Right renal pelvis (tissue), 4 donors: ENCODE data around the gene ABLIM2. TPM values are rescaled to one million over a fixed set of nuclear protein-coding genes. Genes with fewer than 3 reads are reported as not detected.
A peak's percentile ranks its signal among the peaks of the same experiment; 100 is the strongest.

Experiments
- DNase-seq, 4 donors: peaks; one replicate each; pipeline ENCODE4 v3.0.0-alpha.2; 2013; ENCODE audit warnings: low read depth in 4 of 4, low spot score in 3 of 4, missing footprints in 1 of 4
- polyA plus RNA-seq, 4 donors: library from polyadenylated mRNA; unstranded; fragments of 120-200 nt; gene quantifications; one replicate each; pipeline ENCODE4 v1.2.1, GENCODE V29; 2013; ENCODE audit not compliant: insufficient read length in 4 of 4

Gene ABLIM2
- polyA plus RNA-seq, 4 donors, result 6.4 to 7.6 (median 7.5) TPM

DNA sequence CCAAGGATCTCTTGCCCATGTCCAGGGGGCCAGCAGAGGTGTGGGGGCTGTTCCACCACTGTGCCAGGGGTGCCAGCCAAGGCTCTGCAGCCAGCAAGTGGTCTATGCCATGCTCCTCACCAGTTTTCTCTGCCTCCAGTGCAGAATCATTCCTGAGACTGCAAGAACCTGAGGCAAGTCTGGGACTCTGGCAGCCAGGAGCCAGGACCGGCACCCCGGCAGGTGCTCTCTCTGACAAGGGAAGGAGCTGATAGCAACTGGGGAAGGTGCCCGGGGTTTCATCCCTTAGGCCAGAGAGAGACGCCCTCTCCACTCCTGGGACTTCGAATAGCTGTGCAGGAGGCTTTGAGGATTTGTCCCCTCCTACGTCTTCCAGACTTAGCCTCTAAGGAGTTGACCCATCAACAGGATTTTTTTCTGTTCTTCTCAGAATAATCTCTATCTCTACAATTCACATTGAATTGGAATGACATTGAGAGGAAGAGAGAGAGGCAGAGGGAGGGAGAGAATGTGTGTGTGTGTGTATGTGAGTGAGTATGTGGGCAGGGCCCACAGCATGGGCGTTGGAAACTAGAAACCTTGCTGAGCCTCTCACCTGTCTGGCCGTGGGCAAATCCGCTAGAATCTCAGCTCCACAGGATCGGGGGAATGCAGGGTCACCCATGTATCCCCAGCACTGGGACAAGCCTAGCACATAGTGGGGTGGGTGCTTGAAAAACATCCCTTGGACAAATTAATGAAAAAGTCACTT, 144.5 kb downstream of the ABLIM2 start:
- DNase-seq, result no peak

- no peak for DNase-seq
Observed at GRCh38 chr4:8012517-8012916, 146.1 kb downstream of the ABLIM2 start.

DNA sequence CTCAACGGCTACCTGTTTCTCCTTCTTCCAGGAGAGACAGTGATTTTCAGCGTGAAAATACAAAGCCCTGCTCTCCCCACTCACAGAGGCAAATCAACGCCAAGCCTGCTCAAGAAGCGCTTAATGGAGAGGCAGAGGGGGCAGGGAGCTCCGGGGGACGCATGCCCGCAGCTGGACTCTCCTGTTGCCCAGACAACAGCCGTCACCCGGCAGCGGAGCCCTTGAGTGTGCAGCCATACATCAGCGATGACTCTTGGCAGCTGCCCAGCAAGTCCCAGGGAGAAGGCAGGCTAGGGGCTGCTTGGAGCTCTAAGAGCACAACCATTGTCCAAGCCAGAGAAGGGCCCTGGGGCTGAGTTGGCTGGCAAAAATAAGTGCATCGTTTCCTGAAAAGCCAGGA, 148.0 kb downstream of the ABLIM2 start:
- peak; percentile 83 to 96 (median 94) for DNase-seq

DNA sequence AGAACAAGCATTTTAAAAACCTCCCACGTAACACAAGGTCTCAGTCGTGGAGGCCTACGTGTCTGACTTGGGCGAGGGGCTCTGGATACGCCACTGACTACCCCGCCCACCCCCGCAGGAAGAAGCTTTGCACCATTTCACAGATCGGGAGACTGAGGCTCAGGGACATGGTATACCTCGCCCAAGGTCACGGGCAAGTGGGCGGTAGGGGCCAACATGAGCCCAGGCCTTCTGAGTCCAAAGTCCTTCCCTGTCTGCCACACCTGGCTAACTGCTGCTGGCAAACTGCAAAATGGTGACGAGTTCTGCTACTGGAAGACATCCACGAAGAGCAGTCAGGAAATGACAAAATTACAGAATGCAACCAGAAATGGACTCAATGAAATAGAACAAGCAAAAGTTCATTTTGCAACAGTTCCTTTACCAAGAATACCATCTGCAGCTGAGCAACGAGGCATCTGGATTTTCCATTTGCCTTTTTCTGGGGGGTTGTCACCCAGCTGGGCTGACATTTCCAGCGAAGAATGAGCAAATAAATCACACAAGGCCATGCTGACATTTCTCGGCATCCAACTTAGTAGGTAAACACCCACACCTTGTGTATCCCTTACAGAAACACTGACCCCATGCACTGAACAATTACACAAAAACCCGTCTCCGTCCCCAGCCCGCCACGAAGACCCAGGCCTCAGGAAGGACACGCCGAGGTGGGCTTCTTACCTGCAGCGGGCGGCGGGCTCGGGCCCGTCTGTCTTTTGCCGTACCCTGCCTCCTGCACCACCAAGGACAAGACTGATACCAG, 148.7 kb downstream of the ABLIM2 start:
- no peak for DNase-seq

GRCh38 chr4:8009097-8009496, 149.5 kb downstream of the ABLIM2 start:
- DNase-seq, result no peak

DNA sequence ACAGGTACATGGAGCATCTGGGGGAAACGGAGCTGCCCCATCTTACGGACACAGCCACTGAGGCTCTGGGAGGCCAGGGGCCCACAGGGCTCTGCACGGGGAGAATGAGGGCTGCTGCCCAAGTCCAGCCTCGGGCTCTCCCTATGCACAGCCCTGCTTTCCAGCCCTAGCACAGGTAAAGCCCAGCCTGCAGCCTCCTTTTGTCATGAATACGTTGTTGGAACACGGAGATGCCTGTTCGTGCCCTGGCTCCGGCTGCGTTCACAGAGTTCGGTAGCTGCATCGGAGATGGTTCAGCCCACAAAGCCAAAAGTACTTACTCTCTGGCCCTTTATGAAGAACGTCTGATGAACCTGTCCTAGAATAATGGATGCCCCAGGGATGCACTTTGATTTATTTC, 150.2 kb downstream of the ABLIM2 start:
- no peak for DNase-seq

GRCh38 chr4:8007581-8007980, 151.0 kb downstream of the ABLIM2 start:
- DNase-seq, result no peak

GRCh38 chr4:8006471-8006870, 152.1 kb downstream of the ABLIM2 start:
- DNase-seq, result no peak

DNA sequence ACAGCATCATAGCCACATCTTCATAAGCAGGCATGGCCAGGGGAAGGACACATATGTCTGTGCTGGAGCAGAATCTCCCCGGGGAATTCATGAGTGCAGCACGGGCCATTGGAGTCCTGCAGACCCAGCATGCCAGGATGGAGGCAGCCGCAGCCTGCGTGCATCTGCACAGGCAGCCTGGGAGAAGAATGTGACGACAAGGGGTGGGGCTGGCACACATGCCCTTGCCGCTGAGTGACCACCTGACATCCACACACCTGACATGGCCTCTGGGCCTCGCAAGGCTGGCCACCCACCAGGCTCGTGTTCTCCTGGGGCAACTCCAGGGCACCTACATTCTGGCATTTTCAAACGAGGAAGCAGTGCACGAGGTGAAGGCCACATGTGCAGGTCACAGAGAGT, 152.8 kb downstream of the ABLIM2 start:
- no peak for DNase-seq

DNA sequence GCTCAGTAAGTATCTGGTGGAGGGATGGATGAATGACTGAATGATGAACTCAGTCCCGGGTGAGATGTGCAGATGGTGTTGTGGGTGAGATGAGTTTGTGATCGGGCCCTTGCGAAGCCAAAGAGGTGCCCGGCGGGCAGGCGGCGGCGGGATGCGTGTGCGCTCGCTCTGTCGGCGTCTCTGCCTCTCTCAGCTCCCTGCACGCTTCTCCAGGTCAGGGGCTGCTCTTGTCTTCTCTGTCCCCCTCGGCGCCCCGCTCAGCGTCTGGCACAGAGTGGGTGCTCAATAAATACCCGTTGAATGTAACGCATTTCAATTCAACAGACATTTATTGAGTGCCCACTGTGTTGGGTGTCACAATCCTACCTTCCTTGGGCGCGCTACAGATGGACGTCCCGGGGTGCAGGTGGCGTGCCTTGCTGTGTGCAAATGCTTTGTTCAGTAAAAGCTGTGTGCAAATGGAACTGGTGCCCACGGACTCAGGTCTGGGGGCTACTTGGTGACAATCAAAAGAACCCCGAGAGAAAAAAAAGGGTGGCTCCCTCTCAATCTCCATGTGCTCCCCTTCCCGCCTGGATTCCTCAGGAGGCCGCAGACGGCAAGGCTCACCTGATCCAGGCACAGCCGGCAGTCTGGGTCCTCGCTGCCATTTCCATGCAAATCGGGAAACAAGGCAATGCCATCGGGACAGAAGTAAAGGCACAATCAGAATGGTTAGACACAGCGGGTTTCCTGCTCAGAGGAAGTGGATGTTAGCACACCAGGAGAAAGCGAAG, 153.4 kb downstream of the ABLIM2 start:
- no peak for DNase-seq

DNA sequence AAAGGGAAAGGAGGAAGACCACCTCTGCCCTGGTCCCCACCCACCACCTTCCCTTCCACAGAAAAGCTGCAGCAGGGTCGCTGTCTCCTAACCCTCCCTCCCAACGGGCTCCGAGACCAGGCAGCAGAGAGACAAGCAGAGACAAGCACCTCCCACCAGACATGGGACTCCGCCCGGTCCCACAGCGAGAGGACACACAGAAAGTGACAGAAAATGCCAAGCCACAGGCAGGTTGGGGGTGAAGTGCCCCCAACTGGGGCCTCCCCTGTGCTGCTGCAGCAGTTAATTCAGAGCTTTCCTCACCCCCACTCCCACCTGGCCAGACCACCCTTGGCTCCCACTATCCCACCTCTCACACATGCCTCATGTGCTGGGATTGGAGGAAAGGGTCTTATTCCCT, 154.5 kb downstream of the ABLIM2 start:
- no peak for DNase-seq

DNA sequence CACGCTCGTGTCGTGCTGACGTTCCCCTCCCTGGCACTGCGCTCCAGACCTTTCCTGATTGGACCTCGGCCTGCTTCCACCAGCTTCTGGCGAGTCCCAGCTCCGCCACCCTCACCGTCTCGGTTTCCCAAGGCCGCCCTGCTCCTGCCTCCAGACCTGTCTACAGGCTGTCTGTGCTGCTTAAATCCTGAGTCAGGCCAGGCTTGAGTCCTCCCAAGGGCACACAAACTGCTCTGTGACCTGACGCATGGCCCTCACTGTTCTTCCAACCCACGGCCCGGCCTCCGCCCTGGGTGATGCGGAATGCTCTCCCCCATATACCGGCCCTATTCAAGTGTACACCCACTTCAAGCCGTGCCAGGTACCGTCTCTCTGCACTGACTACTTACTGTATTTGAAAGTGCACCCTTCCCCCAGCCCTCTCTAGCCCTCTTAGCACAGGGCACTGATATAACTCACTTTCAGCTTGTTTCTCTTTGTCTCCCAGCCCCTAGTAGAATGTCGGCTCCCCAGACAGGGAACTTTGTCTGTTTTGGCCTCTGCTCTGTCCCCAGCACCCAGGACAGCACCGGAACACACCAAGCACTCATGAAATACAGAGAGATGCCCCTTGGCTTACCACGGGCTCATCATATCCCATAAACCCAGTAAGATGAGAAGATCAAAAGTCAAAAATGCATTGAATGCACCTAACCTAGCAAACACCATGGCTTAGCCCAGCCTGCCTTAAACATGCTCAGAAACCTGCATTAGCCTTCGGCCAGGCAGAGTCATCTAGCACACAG, 155.9 kb downstream of the ABLIM2 start:
- no peak for DNase-seq

- no peak for DNase-seq
Observed at GRCh38 chr4:8001564-8002355, 156.9 kb downstream of the ABLIM2 start.

- DNase-seq, result no peak
Observed at GRCh38 chr4:8000721-8001491, 157.7 kb downstream of the ABLIM2 start.

GRCh38 chr4:8000247-8000646, 158.4 kb downstream of the ABLIM2 start:
- DNase-seq, result no peak

DNA sequence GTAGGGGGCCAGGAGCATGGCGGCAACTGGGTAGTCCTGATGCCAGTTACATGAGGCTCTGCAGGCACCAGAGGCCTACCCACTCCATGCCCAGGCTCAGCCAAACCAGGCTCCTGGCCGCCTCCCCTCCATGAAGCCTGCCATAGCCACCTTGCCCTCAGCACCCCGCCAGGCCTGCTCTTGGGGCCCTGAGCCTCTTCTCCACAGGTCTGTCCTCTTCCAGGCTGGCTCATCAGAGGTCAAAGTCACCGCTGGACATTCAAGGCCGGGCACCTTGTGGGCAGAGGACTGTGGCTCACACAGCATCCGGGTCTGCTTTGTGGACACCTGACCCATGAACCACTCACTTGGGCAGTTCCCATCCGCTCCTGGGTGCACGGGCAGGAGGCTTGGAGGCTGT, 158.9 kb downstream of the ABLIM2 start:
- DNase-seq, result no peak

DNA sequence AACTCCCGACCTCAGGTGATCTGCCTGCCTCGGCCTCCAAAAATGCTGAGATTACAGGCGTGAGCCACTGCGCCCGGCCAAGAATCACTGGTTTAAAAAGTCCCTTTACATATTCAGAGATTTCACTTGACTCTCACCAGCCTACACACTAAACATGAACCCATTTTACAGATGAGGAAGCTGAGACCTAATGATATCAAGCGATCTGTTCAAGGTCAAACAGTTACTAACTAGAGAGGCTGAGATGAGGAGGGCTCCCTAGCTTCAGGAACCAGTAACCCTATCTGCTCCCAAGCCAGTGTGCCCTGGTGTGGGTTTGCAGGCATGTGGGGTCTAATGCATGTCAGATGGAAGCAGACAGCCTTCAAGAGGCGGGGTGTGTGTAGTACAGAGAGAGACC, 159.3 kb downstream of the ABLIM2 start:
- DNase-seq, result no peak

- no peak for DNase-seq
Observed at GRCh38 chr4:7998447-7998846, 160.2 kb downstream of the ABLIM2 start.

DNA sequence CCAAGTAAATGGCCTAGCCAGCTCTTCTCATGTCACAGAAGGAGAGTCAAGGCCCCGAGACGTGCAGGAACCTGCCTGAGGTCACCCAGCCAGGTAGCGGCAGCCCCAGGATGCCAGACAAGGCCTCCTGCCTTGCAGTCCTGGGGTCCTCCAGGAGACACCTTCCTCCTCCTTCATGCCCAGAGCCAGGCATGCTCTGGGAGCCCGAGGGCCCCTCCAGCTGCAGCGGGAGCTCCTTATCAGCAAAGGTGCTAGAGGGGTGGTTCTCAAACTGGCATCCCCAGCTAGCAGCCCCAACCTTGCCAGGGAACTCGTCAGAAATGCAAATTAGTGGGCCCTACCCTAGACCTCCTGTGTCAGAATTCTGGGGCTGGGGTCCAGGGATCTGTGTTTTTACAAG, 162.7 kb downstream of the ABLIM2 start:
- DNase-seq, result no peak
